GM13976 (cell line): ENCODE data around the gene ACSL6.

Experiments used
- DNase-seq: peaks from one replicate; pipeline ENCODE4 v3.0.0; 2012; ENCODE audit warnings: low spot score
- CTCF ChIP-seq: IDR thresholded peaks from 2 replicates; pipeline ENCODE4 v1.5.1; 2012; ENCODE audit warnings: borderline replicate concordance, mild to moderate bottlenecking; ENCODE audit not compliant: insufficient read depth; ENCODE audit errors: extremely low read depth, missing control alignments, control extremely low read depth
- in situ Hi-C: fragments of 300-500 bp; cut with MboI; formaldehyde crosslinking; loops from one replicate; pipeline ENCODE4 v1.12.0; 2022; ENCODE audit warnings: low sequenced_read_pairs, mixed read lengths, inconsistent platforms; ENCODE audit not compliant: unreplicated experiment

Gene ACSL6

GRCh38 chr5:131983244-131983771 lies 28.1 kb downstream of the ACSL6 start:
- no peak for TF ChIP-seq CTCF
- in situ Hi-C loops: no loop called here
- no peak for DNase-seq

- in situ Hi-C loops: no loop called here
- TF ChIP-seq CTCF: no peak
- no peak for DNase-seq
Measured at GRCh38 chr5:131981516-131981915, 29.9 kb downstream of the ACSL6 start.

- TF ChIP-seq CTCF: no peak
- in situ Hi-C loops: no loop called here
- no peak for DNase-seq
Measured at GRCh38 chr5:131980696-131981095, 30.8 kb downstream of the ACSL6 start.

- no peak for TF ChIP-seq CTCF
- in situ Hi-C loops: no loop called here
- DNase-seq: no peak
Measured at GRCh38 chr5:131979816-131980215, 31.6 kb downstream of the ACSL6 start.

GRCh38 chr5:131977212-131977604 lies 34.2 kb downstream of the ACSL6 start:
- in situ Hi-C loops: no loop called here
- TF ChIP-seq CTCF: no peak
- DNase-seq: no peak

- DNase-seq: no peak
- in situ Hi-C loops: no loop called here
Measured at GRCh38 chr5:131976414-131977211, 34.8 kb downstream of the ACSL6 start.

More at GRCh38 chr5:131976414-131977211, 34.8 kb downstream of the ACSL6 start:
- no peak for TF ChIP-seq CTCF
